ENCODE measurements around the gene POLA1. TPM values are rescaled to one million over a fixed set of nuclear protein-coding genes. Genes with fewer than 3 reads are reported as not detected.
A peak's percentile ranks its signal among the peaks of the same experiment; 100 is the strongest.

POLA1 gene
- total RNA-seq, 2 donors from 2014 or later, result 7.9 to 19.6 TPM

DNA sequence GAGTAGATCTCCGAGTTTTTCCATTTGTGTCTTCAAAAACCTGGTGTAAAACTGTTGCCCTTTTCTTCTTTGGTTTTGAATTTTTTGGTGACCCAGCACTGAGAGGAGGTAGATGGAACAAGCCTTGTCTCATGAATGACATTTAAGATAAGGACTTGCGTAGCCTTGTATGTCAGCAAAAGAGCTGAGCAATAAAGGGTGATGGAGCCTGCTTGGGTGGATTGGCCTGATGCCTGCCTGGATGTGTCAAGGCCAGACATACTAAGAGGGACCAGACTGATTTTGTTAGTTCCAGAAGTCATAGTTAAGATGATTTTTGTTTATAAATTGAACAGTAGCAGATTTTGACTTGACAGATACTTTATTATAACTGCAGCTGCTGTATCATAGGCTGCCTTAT is 134.9 kb downstream of the POLA1 start:
- intact Hi-C loops (cut with DNase I), result no loop called here
- DNase-seq, result no peak

DNA sequence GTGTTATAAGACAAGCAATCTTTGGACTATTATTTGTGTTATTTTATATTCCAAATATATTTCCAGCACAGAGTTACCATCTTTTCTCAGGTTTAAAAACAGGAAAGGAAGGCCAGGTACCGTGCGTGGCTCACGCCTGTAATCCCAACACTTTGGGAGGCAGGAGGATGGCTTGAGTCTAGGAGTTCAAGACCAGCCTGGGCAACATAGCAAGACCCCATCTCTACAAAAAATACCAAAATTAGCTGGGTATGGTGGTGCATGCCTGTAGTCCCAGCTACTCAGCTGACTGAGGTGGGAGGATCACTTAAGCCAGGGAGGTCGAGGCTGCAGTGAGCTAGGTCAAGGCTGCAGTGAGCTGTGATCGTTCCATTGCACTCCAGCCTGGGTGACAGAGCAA is 140.0 kb downstream of the POLA1 start:
- no peaks in the 10 kb centered on the region for H3K27me3 ChIP-seq
- intact Hi-C loops (cut with DNase I), result no loop called here
- no peak for DNase-seq
- H3K9me3 ChIP-seq, result no peaks in the 10 kb centered on the region
- no peaks in the 10 kb centered on the region for H3K36me3 ChIP-seq
- H3K4me1 ChIP-seq, result no peaks in the 10 kb centered on the region
- no peak overlapping the region for H3K4me3 ChIP-seq
- TF ChIP-seq, protein P1, sequence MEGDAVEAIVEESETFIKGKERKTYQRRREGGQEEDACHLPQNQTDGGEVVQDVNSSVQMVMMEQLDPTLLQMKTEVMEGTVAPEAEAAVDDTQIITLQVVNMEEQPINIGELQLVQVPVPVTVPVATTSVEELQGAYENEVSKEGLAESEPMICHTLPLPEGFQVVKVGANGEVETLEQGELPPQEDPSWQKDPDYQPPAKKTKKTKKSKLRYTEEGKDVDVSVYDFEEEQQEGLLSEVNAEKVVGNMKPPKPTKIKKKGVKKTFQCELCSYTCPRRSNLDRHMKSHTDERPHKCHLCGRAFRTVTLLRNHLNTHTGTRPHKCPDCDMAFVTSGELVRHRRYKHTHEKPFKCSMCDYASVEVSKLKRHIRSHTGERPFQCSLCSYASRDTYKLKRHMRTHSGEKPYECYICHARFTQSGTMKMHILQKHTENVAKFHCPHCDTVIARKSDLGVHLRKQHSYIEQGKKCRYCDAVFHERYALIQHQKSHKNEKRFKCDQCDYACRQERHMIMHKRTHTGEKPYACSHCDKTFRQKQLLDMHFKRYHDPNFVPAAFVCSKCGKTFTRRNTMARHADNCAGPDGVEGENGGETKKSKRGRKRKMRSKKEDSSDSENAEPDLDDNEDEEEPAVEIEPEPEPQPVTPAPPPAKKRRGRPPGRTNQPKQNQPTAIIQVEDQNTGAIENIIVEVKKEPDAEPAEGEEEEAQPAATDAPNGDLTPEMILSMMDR (IDR thresholded peaks at IDR 0.05), result no peak
- H3K9ac ChIP-seq (ENCODE audit: low read depth in 2 of 2, low read length in 2 of 2), result no peak overlapping the region
- no peak overlapping the region for H3K27ac ChIP-seq

More for the DNA sequence above, 134.9 kb downstream of the POLA1 start:
- Histone ChIP-seq H3K27me3 (no peaks in the 10 kb centered on the region), H3K4me1 (no peaks in the 10 kb centered on the region), H3K9ac (ENCODE audit: low read depth in 2 of 2, low read length in 2 of 2) (no peak overlapping the region), H3K9me3 (no peaks in the 10 kb centered on the region), H3K27ac (no peak overlapping the region), H3K4me3 (no peak overlapping the region), H3K36me3 (no peaks in the 10 kb centered on the region)
- TF ChIP-seq, protein P1 (IDR thresholded peaks at IDR 0.05), result no peak

DNA sequence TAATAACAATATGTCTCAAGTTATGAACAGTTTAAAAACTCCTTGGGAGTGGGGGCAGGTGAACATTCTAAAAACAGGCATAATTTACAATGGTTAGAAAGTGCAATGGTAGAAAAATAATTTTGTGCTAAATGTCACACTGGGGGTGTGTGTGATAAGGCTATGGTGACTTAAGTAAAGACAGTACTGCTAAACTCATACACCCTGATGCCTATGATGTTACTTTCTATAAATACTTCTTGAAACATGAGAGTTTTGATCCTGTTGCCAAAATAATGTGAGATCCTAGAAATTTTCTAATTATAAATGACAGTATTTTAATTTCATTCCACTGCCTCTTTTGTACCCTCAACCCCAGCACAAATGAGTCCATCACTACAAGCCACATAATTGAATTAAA is 144.2 kb downstream of the POLA1 start:
- TF ChIP-seq, protein P1 (IDR thresholded peaks at IDR 0.05), result no peak
- intact Hi-C loops (cut with DNase I), result loop anchor here (5.0 kb wide), 1 partner anchor 184 kb away; no protein-coding TSS in a partner anchor
- H3K27me3 ChIP-seq, result no peaks in the 10 kb centered on the region
- no peak for DNase-seq
- no peaks in the 10 kb centered on the region for H3K36me3 ChIP-seq
- H3K27ac ChIP-seq, result no peak overlapping the region
- H3K9ac ChIP-seq (ENCODE audit: low read depth in 2 of 2, low read length in 2 of 2), result no peak overlapping the region
- H3K4me3 ChIP-seq, result no peak overlapping the region
- no peaks in the 10 kb centered on the region for H3K4me1 ChIP-seq
- no peaks in the 10 kb centered on the region for H3K9me3 ChIP-seq

DNA sequence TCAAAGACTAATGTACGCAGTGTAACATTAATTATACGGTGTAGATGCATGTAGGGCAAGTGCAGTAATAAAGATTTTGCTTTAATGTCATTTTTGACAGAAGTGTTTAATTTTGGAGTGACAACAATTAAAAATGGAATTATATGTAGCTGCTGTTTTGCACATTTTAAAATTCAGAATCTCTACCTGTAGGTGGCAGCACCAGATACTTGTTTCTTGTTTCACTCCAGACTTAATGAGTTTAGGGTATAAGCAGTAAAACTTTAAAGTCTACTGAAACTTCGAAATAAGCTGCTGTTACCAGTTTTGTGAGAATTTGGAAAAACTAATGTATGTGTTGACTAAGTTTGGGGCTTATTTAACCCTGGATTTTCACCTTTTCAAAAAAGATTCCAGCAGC is 144.9 kb downstream of the POLA1 start:
- peak; percentile 21 for DNase-seq
- no peaks in the 10 kb centered on the region for H3K36me3 ChIP-seq
- H3K4me1 ChIP-seq, result no peaks in the 10 kb centered on the region
- H3K27me3 ChIP-seq, result no peaks in the 10 kb centered on the region
- TF ChIP-seq, protein P1 (IDR thresholded peaks at IDR 0.05), result peak; percentile 47
- no peaks in the 10 kb centered on the region for H3K9me3 ChIP-seq
- intact Hi-C loops (cut with DNase I), result loop anchor here (5.0 kb wide), 1 partner anchor 184 kb away; no protein-coding TSS in a partner anchor
- no peak overlapping the region for H3K9ac ChIP-seq (ENCODE audit: low read depth in 2 of 2, low read length in 2 of 2)
- no peak overlapping the region for H3K27ac ChIP-seq
- no peak overlapping the region for H3K4me3 ChIP-seq

DNA sequence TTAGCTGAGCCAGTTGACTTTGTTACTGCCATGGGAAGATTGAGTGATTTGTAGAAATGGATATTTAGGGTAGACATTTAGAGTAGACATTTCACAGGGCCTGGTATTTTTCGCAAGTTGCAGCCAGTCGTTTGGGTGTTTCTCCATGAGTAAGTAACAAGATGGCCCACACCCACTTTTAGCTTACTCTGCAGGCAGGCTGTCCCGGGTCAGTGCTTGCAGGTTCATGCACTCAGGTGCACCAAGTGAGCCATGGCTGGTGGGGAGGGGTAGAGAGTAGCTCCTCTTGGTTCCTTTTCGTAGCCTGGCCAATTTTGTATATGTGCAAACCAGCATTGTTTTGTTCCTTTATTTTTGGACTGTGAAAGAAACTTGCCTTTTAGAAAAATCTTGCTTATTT is 145.6 kb downstream of the POLA1 start:
- no peaks in the 10 kb centered on the region for H3K4me1 ChIP-seq
- no peaks in the 10 kb centered on the region for H3K27me3 ChIP-seq
- no peak overlapping the region for H3K9ac ChIP-seq (ENCODE audit: low read depth in 2 of 2, low read length in 2 of 2)
- H3K9me3 ChIP-seq, result no peaks in the 10 kb centered on the region
- TF ChIP-seq, protein P1 (IDR thresholded peaks at IDR 0.05), result no peak
- H3K36me3 ChIP-seq, result no peaks in the 10 kb centered on the region
- intact Hi-C loops (cut with DNase I), result loop anchor here (5.0 kb wide), 1 partner anchor 183 kb away; no protein-coding TSS in a partner anchor
- DNase-seq, result no peak
- H3K4me3 ChIP-seq, result no peak overlapping the region
- H3K27ac ChIP-seq, result no peak overlapping the region

All from colonic mucosa (tissue), 4 donors.